ENCODE data around the gene CCL3. TPM values are rescaled to one million over a fixed set of nuclear protein-coding genes. Genes with fewer than 3 reads are reported as not detected.
"Not testable (repeated sequence)": the region's sequence is repeated elsewhere in the genome, so short reads cannot be mapped to it uniquely, and the experiment has no call there.

CCL3 gene
- polyA plus RNA-seq, 1 of the 3 experiments (the other 2 are of a cell fraction) = not detected

- no peak for TF ChIP-seq SMC3 (IDR thresholded peaks at IDR 0.05; ENCODE audit: low read depth, low read length)
- TF ChIP-seq POLR2AphosphoS5 (IDR thresholded peaks at IDR 0.05; ENCODE audit: low read depth, low read length) = no peak
- no peak for TF ChIP-seq ELF1 (IDR thresholded peaks at IDR 0.05)
- TF ChIP-seq USF2 (IDR thresholded peaks at IDR 0.05; ENCODE audit: borderline replicate concordance, low read depth, low read length) = no peak
These were observed 4.2 kb downstream of the CCL3 start (continued) for GRCh38 chr17:36085765-36086164.

GRCh38 chr17:36083691-36084090 is 6.3 kb downstream of the CCL3 start:
- H3K4me3 ChIP-seq (ENCODE audit: low read depth in 2 of 2, low read length in 1 of 2); H2AFZ ChIP-seq (ENCODE audit: low read depth); H3K4me2 ChIP-seq; H3K9me3 ChIP-seq; H3K9ac ChIP-seq; DNase-seq; H3K4me1 ChIP-seq (ENCODE audit: control insufficient read depth in 1 of 2, insufficient read depth in 2 of 2, low read depth in 1 of 2, low read length in 1 of 2); POLR2A ChIA-PET; CTCF ChIA-PET; H3F3A ChIP-seq (replicated peaks; ENCODE audit: insufficient read depth); H3K36me3 ChIP-seq (replicated peaks in 1 of 2; ENCODE audit: control insufficient read depth in 1 of 2, insufficient read depth in 2 of 2, low read length in 1 of 2); H3K27ac ChIP-seq (ENCODE audit: low read depth in 2 of 2, low read length in 1 of 2); H3K27me3 ChIP-seq (ENCODE audit: insufficient read depth); H3K79me2 ChIP-seq (ENCODE audit: insufficient read depth); H4K20me1 ChIP-seq (ENCODE audit: insufficient read depth); H3K9me2 ChIP-seq: not testable (repeated sequence)
- 23% methylated on average over 2 of the region's 2 CpGs for WGBS (ENCODE audit: low lambda C conversion rate)

DNA sequence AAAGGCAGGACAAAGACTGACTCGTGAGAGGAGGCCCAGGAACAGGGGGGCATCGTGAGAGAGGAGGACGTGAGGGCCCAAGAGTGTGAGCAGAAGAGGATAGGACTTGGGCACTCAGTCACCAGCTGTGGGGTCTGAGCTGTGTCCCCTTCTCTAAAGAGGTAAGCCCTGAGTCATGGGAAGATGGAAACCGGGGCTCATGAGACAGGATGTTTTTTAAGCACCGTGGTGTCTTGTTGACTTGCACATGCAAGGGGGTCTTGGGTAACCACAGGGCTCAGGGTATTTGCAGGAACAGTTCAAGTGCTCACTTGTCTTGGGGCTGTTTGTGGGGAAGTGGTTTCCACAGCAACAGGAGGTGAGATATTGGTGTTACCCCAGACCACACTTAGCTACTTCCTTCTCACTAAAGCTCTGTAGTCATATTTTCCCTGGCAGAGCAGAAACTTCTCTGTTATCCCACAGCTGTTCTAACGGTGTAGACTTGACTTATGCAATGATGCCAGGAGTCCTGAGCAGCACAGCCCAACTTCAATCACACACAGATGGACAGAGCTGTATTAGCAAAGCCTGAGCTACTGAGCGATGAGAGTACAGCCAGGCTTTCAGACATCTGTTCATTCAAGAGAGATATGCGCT is 7.3 kb downstream of the CCL3 start:
- H3K79me2 ChIP-seq (ENCODE audit: insufficient read depth); H2AFZ ChIP-seq (ENCODE audit: low read depth); H3K9ac ChIP-seq; DNase-seq; H3K9me2 ChIP-seq; H3F3A ChIP-seq (replicated peaks; ENCODE audit: insufficient read depth); CTCF ChIA-PET; H3K27me3 ChIP-seq (ENCODE audit: insufficient read depth); H3K9me3 ChIP-seq; H3K4me2 ChIP-seq; H3K4me1 ChIP-seq (ENCODE audit: control insufficient read depth in 1 of 2, insufficient read depth in 2 of 2, low read depth in 1 of 2, low read length in 1 of 2); H3K36me3 ChIP-seq (replicated peaks in 1 of 2; ENCODE audit: control insufficient read depth in 1 of 2, insufficient read depth in 2 of 2, low read length in 1 of 2); H3K27ac ChIP-seq (ENCODE audit: low read depth in 2 of 2, low read length in 1 of 2); H4K20me1 ChIP-seq (ENCODE audit: insufficient read depth); H3K4me3 ChIP-seq (ENCODE audit: low read depth in 2 of 2, low read length in 1 of 2); POLR2A ChIA-PET: not testable (repeated sequence)
- WGBS (ENCODE audit: low lambda C conversion rate) = 18% methylated on average over 8 of the region's 8 CpGs

GRCh38 chr17:36081681-36082471 is 8.1 kb downstream of the CCL3 start:
- H3K4me1 ChIP-seq (ENCODE audit: control insufficient read depth in 1 of 2, insufficient read depth in 2 of 2, low read depth in 1 of 2, low read length in 1 of 2); H3F3A ChIP-seq (replicated peaks; ENCODE audit: insufficient read depth); H3K4me2 ChIP-seq; H3K79me2 ChIP-seq (ENCODE audit: insufficient read depth); H2AFZ ChIP-seq (ENCODE audit: low read depth); H3K27ac ChIP-seq (ENCODE audit: low read depth in 2 of 2, low read length in 1 of 2); H3K9me2 ChIP-seq; DNase-seq; H3K27me3 ChIP-seq (ENCODE audit: insufficient read depth); H3K9me3 ChIP-seq; H3K9ac ChIP-seq; H3K4me3 ChIP-seq (ENCODE audit: low read depth in 2 of 2, low read length in 1 of 2); H3K36me3 ChIP-seq (replicated peaks in 1 of 2; ENCODE audit: control insufficient read depth in 1 of 2, insufficient read depth in 2 of 2, low read length in 1 of 2); POLR2A ChIA-PET; H4K20me1 ChIP-seq (ENCODE audit: insufficient read depth): not testable (repeated sequence)
- WGBS (ENCODE audit: low lambda C conversion rate) = 2% methylated on average over 5 of the region's 5 CpGs
- CTCF ChIA-PET = interaction anchor here (1.5 kb wide), 1 partner anchor 9 kb away, joined by 4 read pairs; no protein-coding TSS in a partner anchor

All from SK-N-SH (cell line).